Measurements from ENCODE around the gene SPDEF.

DNA sequence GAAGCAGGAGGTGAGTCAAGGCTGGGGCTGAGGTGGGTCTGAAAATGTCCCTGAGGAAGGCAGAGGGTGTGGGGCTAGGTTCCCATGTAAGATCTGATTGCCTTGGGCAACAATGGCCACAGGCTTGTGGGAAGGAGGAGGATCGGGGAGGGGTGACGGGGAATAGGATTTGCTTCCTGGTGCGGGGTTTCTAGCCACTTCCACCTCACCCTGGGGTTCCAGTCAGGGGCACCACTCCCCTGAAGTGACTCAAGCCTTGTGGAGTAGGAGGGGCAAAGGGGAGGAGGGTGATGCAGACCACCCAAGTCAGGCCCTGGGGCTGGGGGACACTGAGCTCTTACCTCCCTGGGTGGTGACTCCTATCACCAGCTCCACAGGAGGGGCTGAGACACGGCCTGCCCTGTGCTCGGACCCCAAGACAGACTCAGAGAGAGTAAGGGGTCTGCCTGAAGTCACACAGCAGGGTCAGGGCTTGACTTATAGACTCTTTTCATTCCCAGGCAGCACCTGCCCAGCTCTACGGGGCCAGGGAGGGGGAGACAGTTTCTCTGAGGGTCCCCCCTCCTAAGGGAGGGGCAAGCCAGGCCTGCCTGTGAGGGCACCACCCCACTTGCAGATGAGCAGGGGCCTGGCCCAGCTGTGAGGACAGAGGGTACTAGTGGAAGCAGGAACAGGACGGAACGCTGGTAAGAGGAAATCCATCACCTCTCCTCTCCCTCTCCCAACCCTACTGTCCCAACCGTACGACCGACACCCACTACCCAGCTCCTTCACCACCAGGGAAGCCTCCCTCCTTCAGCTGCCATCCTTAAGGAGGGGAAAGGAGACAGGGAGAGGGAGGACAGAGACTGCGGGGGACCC is 12.4 kb upstream of the SPDEF start:
- TF ChIP-seq RARB (CRISPR knock-in tag; IDR thresholded peaks at IDR 0.05): no peak
- TF ChIP-seq ZFP3 (CRISPR knock-in tag; IDR thresholded peaks at IDR 0.05): no peak
- TF ChIP-seq ARNTL (CRISPR knock-in tag; IDR thresholded peaks at IDR 0.05; ENCODE audit: borderline replicate concordance, low read depth): no peak
